NCI-H2081 treated with DMSO at 0.1 percent for 48 hours (cell line): Measurements from ENCODE around the gene ARAF.

ENCODE experiments used
- DNase-seq: peaks from one replicate; lab custom pipeline; 2025; lab: John Stamatoyannopoulos, UW

The ARAF gene

DNA sequence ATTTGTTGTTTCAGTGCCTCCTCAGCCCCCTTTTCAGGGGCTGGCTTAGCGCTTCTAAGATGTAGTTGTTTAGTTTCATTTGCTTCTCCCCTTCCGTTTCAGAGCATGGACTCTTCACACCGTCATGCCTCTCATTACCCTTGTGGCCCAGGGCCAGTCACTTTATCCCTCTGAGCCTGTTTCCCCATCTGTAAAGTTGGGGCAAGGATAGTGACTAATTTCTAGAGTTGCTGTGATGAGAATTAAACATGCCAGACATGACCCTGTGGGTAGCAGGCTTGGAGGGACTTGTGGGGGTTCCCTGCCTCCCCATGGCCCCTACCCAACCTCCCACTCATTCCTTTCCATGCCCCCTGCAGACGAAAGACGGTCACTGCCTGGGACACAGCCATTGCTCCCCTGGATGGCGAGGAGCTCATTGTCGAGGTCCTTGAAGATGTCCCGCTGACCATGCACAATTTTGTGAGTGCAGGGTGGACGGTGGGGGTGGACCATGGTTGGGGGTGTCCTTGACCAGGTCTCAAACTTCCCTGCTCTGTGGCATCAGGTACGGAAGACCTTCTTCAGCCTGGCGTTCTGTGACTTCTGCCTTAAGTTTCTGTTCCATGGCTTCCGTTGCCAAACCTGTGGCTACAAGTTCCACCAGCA is 3.6 kb downstream of the ARAF start:
- no peak for DNase-seq

- DNase-seq, result no peak
Observed at GRCh38 chrX:47566841-47567240, 5.8 kb downstream of the ARAF start.

GRCh38 chrX:47568656-47569295 is 7.8 kb downstream of the ARAF start:
- DNase-seq, result no peak

GRCh38 chrX:47570794-47571193 is 9.8 kb downstream of the ARAF start:
- no peak for DNase-seq

DNA sequence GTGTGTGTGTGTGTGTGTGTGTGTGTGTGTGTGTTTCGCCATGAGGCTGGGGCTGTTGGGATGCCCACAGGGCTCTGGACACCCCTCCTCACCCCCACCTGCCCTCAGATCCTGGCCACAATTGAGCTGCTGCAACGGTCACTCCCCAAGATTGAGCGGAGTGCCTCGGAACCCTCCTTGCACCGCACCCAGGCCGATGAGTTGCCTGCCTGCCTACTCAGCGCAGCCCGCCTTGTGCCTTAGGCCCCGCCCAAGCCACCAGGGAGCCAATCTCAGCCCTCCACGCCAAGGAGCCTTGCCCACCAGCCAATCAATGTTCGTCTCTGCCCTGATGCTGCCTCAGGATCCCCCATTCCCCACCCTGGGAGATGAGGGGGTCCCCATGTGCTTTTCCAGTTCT is 10.2 kb downstream of the ARAF start:
- no peak for DNase-seq

GRCh38 chrX:47571896-47572295 is 10.9 kb downstream of the ARAF start:
- no peak for DNase-seq

- DNase-seq, result no peak
Observed at GRCh38 chrX:47572773-47573340, 11.9 kb downstream of the ARAF start.

GRCh38 chrX:47573341-47574075 is 12.5 kb downstream of the ARAF start:
- DNase-seq, result no peak

DNA sequence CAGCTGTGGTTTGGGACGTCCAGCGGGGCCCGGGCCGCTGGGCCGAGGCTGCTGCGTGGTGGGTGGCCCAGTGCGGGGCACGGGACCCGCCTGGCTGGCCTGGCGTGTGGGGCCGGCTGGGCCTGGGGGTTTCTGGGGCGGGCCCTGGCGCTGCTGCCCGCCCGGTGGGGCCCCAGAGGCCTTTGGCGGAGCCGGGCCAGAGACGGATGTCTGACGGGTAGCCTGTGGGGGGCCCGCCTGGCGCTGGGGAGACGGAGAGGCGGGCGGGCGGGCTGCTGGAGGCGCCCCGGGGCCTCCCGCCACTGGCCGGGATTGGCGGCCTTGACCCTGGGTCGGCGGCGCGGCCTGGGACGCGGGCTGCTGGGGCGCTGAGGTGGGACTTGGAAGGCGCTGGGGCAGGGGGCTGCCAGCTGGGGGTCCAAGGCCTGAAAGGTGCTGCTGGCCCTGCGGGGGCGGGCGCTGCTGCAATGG is 13.1 kb downstream of the ARAF start:
- no peak for DNase-seq

GRCh38 chrX:47574547-47575301 is 13.7 kb downstream of the ARAF start:
- DNase-seq, result no peak

- no peak for DNase-seq
Observed at GRCh38 chrX:47576021-47576898, 15.3 kb downstream of the ARAF start.

GRCh38 chrX:47577424-47577823 is 16.4 kb downstream of the ARAF start:
- DNase-seq, result no peak

DNA sequence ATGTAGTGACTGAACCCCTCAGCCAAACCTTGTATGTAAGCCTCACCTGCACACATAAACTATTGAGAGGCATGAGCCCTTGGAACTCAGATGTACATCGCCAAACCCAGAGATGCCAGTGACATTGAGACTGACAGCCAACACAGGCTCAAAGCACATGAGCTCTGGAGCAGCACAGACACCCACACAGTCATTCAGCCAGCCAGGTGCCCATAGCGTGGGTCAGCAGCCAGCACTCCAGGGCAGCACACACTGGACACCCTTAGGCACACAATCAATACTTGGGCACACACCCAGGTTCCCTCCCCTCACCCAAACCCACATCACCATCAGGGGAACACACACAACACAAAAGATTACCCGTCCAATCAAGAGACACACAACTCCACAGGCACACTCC is 16.9 kb downstream of the ARAF start:
- no peak for DNase-seq

- no peak for DNase-seq
Observed at GRCh38 chrX:47578692-47579091, 17.7 kb downstream of the ARAF start.

- no peak for DNase-seq
Observed at GRCh38 chrX:47579537-47579936, 18.5 kb downstream of the ARAF start.

DNA sequence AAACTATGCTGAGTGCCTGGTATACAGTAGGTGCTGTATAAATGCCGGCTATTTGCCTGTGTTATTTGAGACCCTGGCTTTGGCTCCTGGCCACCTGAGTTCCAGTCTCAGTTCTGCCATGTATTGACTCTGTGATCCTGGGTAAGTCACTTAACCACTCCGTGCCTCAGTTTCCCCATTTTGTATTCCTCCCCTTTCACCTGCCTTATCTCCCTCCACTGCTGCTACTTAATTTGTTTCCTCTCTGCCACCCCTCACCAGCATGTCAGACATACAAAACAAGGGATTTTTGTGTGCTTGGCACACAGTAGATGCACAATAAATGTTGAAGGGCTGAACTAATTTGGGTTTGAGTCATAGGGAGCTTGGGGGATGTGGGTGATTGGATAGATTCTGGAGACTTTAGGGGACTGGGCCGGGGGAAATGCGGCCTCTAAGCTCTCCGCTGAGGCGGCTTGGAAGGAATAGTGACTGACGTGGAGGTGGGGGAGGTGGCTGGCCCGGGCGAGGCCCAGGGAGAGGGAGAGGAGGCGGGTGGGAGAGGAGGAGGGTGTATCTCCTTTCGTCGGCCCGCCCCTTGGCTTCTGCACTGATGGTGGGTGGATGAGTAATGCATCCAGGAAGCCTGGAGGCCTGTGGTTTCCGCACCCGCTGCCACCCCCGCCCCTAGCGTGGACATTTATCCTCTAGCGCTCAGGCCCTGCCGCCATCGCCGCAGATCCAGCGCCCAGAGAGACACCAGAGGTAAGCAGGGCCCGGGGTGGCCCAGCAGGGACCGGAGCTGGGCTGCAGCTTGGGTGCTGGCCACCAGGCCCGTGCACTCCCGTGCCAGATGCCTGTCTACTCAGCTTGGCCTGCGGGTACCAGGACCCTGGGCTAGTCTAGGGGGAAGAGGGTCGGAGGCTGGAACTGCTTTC is 21.0 kb downstream of the ARAF start, which contains the start of gene TIMP1:
Gene TIMP1, plus strand, starts transcription at position 706 of the 917 bp plus-strand sequence. CDS start 980 bp downstream, outside the sequence.
- no peak for DNase-seq

GRCh38 chrX:47583240-47583861 is 22.3 kb downstream of the ARAF start:
- no peak for DNase-seq

- DNase-seq, result no peak
Observed at GRCh38 chrX:47584714-47585113, 23.7 kb downstream of the ARAF start.

DNA sequence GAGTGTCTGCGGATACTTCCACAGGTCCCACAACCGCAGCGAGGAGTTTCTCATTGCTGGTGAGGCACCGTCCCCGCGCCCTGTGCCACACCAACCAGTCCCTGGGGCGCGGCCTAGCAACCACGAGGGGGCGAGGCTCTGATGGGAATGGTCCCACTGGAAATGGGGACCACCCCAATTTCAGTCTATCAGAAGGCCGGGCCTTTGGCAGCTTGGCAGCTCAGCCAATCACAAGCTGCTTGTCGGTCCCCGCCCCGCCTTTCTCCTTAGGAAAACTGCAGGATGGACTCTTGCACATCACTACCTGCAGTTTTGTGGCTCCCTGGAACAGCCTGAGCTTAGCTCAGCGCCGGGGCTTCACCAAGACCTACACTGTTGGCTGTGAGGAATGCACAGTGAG is 24.3 kb downstream of the ARAF start:
- no peak for DNase-seq
